NB4 (cell line): ENCODE results near the gene CNTNAP3.
"Not testable (repeated sequence)": the region's sequence is repeated elsewhere in the genome, so short reads cannot be mapped to it uniquely, and the experiment has no call there.

Experiments used
- POLR2A ChIP-seq: IDR thresholded peaks from 2 replicates; pipeline ENCODE4 v1.6.1; 2011; ENCODE audit warnings: mild to moderate bottlenecking; ENCODE audit not compliant: insufficient read length; ENCODE audit errors: extremely low read depth
- TF ChIP-seq, protein P1 (sequence below): IDR thresholded peaks from one replicate; pipeline ENCODE4 v1.5.1; 2012; ENCODE audit warnings: low read depth, low read length
- TF ChIP-seq, protein P2 (sequence below): IDR thresholded peaks from 2 replicates; pipeline ENCODE4 v1.6.1; 2011; ENCODE audit warnings: low read depth, low read length

DNA sequence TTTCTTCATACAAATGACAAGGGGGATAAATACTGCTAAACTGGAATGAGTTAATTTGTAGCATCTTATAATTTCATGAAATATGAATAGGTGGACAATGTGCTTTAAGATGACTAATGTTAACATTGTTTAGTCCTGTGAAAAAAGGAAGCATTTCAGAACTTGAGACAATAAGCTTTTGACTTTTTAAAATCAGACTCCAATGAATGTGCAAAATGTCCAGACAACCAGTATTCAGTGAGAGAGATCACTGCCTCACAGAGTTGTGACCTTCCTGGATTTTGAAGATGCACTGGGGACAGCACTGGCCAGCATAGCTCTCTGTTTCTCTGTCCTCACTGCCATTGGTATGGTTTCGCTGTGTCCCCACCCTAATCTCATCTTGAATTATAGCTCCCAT is 249.7 kb downstream of the CNTNAP3 start:
- not testable (repeated sequence) for TF ChIP-seq POLR2A
- TF ChIP-seq, protein P1, sequence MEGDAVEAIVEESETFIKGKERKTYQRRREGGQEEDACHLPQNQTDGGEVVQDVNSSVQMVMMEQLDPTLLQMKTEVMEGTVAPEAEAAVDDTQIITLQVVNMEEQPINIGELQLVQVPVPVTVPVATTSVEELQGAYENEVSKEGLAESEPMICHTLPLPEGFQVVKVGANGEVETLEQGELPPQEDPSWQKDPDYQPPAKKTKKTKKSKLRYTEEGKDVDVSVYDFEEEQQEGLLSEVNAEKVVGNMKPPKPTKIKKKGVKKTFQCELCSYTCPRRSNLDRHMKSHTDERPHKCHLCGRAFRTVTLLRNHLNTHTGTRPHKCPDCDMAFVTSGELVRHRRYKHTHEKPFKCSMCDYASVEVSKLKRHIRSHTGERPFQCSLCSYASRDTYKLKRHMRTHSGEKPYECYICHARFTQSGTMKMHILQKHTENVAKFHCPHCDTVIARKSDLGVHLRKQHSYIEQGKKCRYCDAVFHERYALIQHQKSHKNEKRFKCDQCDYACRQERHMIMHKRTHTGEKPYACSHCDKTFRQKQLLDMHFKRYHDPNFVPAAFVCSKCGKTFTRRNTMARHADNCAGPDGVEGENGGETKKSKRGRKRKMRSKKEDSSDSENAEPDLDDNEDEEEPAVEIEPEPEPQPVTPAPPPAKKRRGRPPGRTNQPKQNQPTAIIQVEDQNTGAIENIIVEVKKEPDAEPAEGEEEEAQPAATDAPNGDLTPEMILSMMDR = not testable (repeated sequence)
- TF ChIP-seq, protein P2, sequence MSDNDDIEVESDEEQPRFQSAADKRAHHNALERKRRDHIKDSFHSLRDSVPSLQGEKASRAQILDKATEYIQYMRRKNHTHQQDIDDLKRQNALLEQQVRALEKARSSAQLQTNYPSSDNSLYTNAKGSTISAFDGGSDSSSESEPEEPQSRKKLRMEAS = not testable (repeated sequence)
